Fibroblast of villous mesenchyme (primary cell): ENCODE measurements around the gene ZNF512. TPM values are rescaled to one million over a fixed set of nuclear protein-coding genes. Genes with fewer than 3 reads are reported as not detected.
"Not testable (repeated sequence)": the region's sequence is repeated elsewhere in the genome, so short reads cannot be mapped to it uniquely, and the experiment has no call there.

ENCODE experiments used
- DNase-seq: peaks from one replicate; pipeline ENCODE4 v3.0.0-alpha.2; 2010; ENCODE audit warnings: low read depth
- H3K4me3 ChIP-seq: 2 replicates; pipeline ENCODE4 v1.5.1; 2011; ENCODE audit warnings: low read depth, mild to moderate bottlenecking, low read length
- CTCF ChIP-seq: IDR thresholded peaks from 2 replicates; pipeline ENCODE4 v1.5.1; 2012; ENCODE audit warnings: low read depth, mild to moderate bottlenecking, low read length; ENCODE audit not compliant: insufficient read depth
- total RNA-seq: library from RNA; depleted of rRNA; stranded (reverse); fragments of >200 nt; gene quantifications from 2 replicates; pipeline ENCODE4 v1.2.3, GENCODE V29; 2012

The ZNF512 gene
- total RNA-seq: 23.2 and 33.2 TPM in 2 replicates

GRCh38 chr2:27582695-27583389 lies at the start of gene ZNF512:
ZNF512 (plus strand) TSS chr2:27583042; CDS start chr2:27583113, 71 bp downstream.
- TF ChIP-seq CTCF: no peak
- peak; percentile 94 for DNase-seq
- peak within 1 kb of the TSS; percentile 95 for H3K4me3 ChIP-seq

- TF ChIP-seq CTCF: no peak
- no peak overlapping the region for H3K4me3 ChIP-seq
- no peak for DNase-seq
Observed at GRCh38 chr2:27537287-27537686, 45.6 kb upstream of the ZNF512 start.

GRCh38 chr2:27538839-27539450 lies 43.9 kb upstream of the ZNF512 start:
- not testable (repeated sequence) for DNase-seq, H3K4me3 ChIP-seq

GRCh38 chr2:27539649-27540048 lies 43.2 kb upstream of the ZNF512 start:
- H3K4me3 ChIP-seq, DNase-seq: not testable (repeated sequence)

- no peak for TF ChIP-seq CTCF
- no peak for DNase-seq
- H3K4me3 ChIP-seq: no peak overlapping the region
Observed at GRCh38 chr2:27544143-27544821, 38.6 kb upstream of the ZNF512 start.

GRCh38 chr2:27545348-27546141 lies 37.3 kb upstream of the ZNF512 start:
- DNase-seq: peak; percentile 11
- no peak for TF ChIP-seq CTCF
- H3K4me3 ChIP-seq: no peak overlapping the region

- no peak for DNase-seq
- H3K4me3 ChIP-seq: no peak overlapping the region
- TF ChIP-seq CTCF: no peak
Observed at GRCh38 chr2:27549303-27549702, 33.5 kb upstream of the ZNF512 start.
